Liver (tissue), 3 donors: ENCODE results near the gene PSMD14.
A peak's percentile ranks its signal among the peaks of the same experiment; 100 is the strongest.

Source experiments
- ATF3 ChIP-seq: IDR thresholded peaks from 2 replicates; pipeline ENCODE4 v1.6.1; 2016; ENCODE audit warnings: antibody characterized with exemption
- CTCF ChIP-seq: fragments of 150-350 bp; IDR thresholded peaks from 2 replicates; pipeline ENCODE4 v1.5.1; 2017; ENCODE audit warnings: improper control_type of control experiment, low read depth, low read length; ENCODE audit not compliant: missing input control
- EGR1 ChIP-seq, 2 donors: IDR thresholded peaks; 2 replicates each; pipeline ENCODE4 v1.6.1; 2016 to 2018; ENCODE audit warnings: antibody characterized with exemption in 2 of 2, low read depth in 2 of 2
- JUND ChIP-seq, 2 donors: IDR thresholded peaks; 2 replicates each; pipeline ENCODE4 v1.6.1; 2016; ENCODE audit warnings: antibody characterized with exemption in 2 of 2
- MAX ChIP-seq: IDR thresholded peaks from 2 replicates; pipeline ENCODE4 v1.6.1; 2016; ENCODE audit warnings: antibody characterized with exemption
- NR2F2 ChIP-seq: IDR thresholded peaks from 2 replicates; pipeline ENCODE4 v1.6.1; 2016; ENCODE audit warnings: antibody characterized with exemption
- RAD21 ChIP-seq, 2 donors: IDR thresholded peaks; 2 replicates each; pipeline ENCODE4 v1.6.1; 2016; ENCODE audit warnings: antibody characterized with exemption in 2 of 2, mild to moderate bottlenecking in 2 of 2
- REST ChIP-seq: IDR thresholded peaks from 2 replicates; pipeline ENCODE4 v1.6.1; 2016; ENCODE audit warnings: antibody characterized with exemption, mild to moderate bottlenecking
- SP1 ChIP-seq: IDR thresholded peaks from 2 replicates; pipeline ENCODE4 v1.6.1; 2018; ENCODE audit warnings: antibody characterized with exemption, mild to moderate bottlenecking
- TAF1 ChIP-seq: conservative IDR thresholded peaks from 2 replicates; pipeline ENCODE4 v1.6.1; 2016; ENCODE audit warnings: antibody characterized with exemption, mild to moderate bottlenecking
- YY1 ChIP-seq: IDR thresholded peaks from 2 replicates; pipeline ENCODE4 v1.6.1; 2016; ENCODE audit warnings: antibody characterized with exemption, mild to moderate bottlenecking
- donor health status: healthy.
- donor health status: healthy.

GRCh38 chr2:161308178-161308955, at the start of gene PSMD14:
- TF ChIP-seq YY1 (peak; percentile 93), SP1 (peak; percentile 35), CTCF (no peak), ATF3 (no peak), MAX (peak; percentile 81), REST (peak; percentile 46), NR2F2 (no peak), RAD21 (IDR thresholded peaks at IDR 0.05) (peak in 1 of 2 donors; percentile 27), JUND (IDR thresholded peaks at IDR 0.05) (peak; percentile 23 to 46), TAF1 (peak; percentile 83), EGR1 (IDR thresholded peaks at IDR 0.05; ENCODE audit: low read depth in 2 of 2) (peak; percentile 49 to 72)
